Right cardiac atrium (tissue), 5 donors: Measurements from ENCODE around the gene SYT11. TPM values are rescaled to one million over a fixed set of nuclear protein-coding genes. Genes with fewer than 3 reads are reported as not detected.
A peak's percentile ranks its signal among the peaks of the same experiment; 100 is the strongest.

Source experiments
- ATAC-seq, 2 donors: fragments of 200-7000 bp; cut with Tn5 transposase; one replicate each; pipeline versions ENCODE4 v1.8.0 to v1.9.1; 2020; ENCODE audit warnings: moderate library complexity in 2 of 2, mild to moderate bottlenecking in 1 of 2
- DNase-seq, 3 donors: peaks; one replicate each; pipeline ENCODE4 v3.0.0-alpha.2; 2020
- H3K27ac ChIP-seq: one replicate; pipeline ENCODE4 v1.5.1; 2013; ENCODE audit warnings: mild to moderate bottlenecking, low read length, control low read depth, moderate library complexity
- H3K27me3 ChIP-seq: one replicate; pipeline ENCODE4 v1.6.1; 2013; ENCODE audit not compliant: control insufficient read depth, insufficient read depth
- H3K4me1 ChIP-seq: one replicate; pipeline ENCODE4 v1.6.1; 2013; ENCODE audit warnings: low read length; ENCODE audit not compliant: control insufficient read depth, insufficient read depth
- H3K4me3 ChIP-seq: one replicate; pipeline ENCODE4 v1.5.1; 2013; ENCODE audit warnings: low read length, control low read depth
- H3K9me3 ChIP-seq: one replicate; pipeline ENCODE4 v1.6.1; 2013; ENCODE audit warnings: low read length; ENCODE audit not compliant: control insufficient read depth
- WGBS: extraction: QIAGEN DNeasy Blood & Tissue Kit; methylation state at CpG from one replicate; pipeline ENCODE4 v1.1.7; 2013; 5-methylcytosine and 5-hydroxymethylcytosine counted together
- intact Hi-C, 4 donors: fragments of 100-400 bp; cut with DNase I; formaldehyde crosslinking; loops; one replicate each; pipeline versions ENCODE4 v1.11.0 to v1.14.0; 2022 to 2023
- polyA plus RNA-seq: library from polyadenylated mRNA; stranded (reverse); fragments of 200-250 nt; gene quantifications from one replicate; pipeline ENCODE4 v1.2.3, GENCODE V29; 2013
- total RNA-seq, 4 donors: library from RNA; stranded (reverse); fragmentation: NEBNext Ultra II Directional; extraction: Animal tissue kit (Norgen Biotek cat#: 25700); gene quantifications; one replicate each; pipeline ENCODE4 v1.2.1, GENCODE V29; 2021
- donor health status: healthy with polysubstance abuse.
- donor health status: DM: no; HTN: yes; CAD: no.
- donor health status: DM: no; HTN: no; CAD: no.
- donor health status: DM: no; HTN: yes; CAD: no; lungs with severe emphysema.
- donor health status: DM: yes; HTN: yes; CAD: no.

The SYT11 gene
- total and polyA plus RNA-seq, 5 donors = 4.7 to 15.4 (median 14.1) TPM

GRCh38 chr1:155899683-155900082 lies 40.3 kb downstream of the SYT11 start:
- intact Hi-C loops = no loop called here
- no peak overlapping the region for H3K27ac ChIP-seq
- no peaks in the 10 kb centered on the region for H3K4me1 ChIP-seq
- no peaks in the 10 kb centered on the region for H3K27me3 ChIP-seq
- no peaks in the 10 kb centered on the region for H3K9me3 ChIP-seq
- WGBS = 97% methylated on average over 2 of the region's 2 CpGs
- no peak for ATAC-seq
- DNase-seq = no peak
- H3K4me3 ChIP-seq = no peak overlapping the region

GRCh38 chr1:155900161-155900560 lies 40.8 kb downstream of the SYT11 start:
- intact Hi-C loops = no loop called here
- H3K27ac ChIP-seq = no peak overlapping the region
- no peak overlapping the region for H3K4me3 ChIP-seq
- no peaks in the 10 kb centered on the region for H3K27me3 ChIP-seq
- no peak for DNase-seq
- no peaks in the 10 kb centered on the region for H3K4me1 ChIP-seq
- 81% methylated on average over 4 of the region's 4 CpGs for WGBS
- H3K9me3 ChIP-seq = no peaks in the 10 kb centered on the region
- ATAC-seq = no peak

- WGBS = 96% methylated on average over 12 of the region's 12 CpGs
- Histone ChIP-seq H3K4me1 (no peaks in the 10 kb centered on the region), H3K9me3 (no peaks in the 10 kb centered on the region), H3K27ac (no peak overlapping the region), H3K27me3 (no peaks in the 10 kb centered on the region), H3K4me3 (no peak overlapping the region)
- no peak for DNase-seq
- ATAC-seq = no peak
- intact Hi-C loops = no loop called here
These were observed 44.9 kb downstream of the SYT11 start for GRCh38 chr1:155904261-155904660.

- DNase-seq (no peak), ATAC-seq (peak; percentile 15 to 24)
- peak overlapping the region; percentile 96 for H3K4me3 ChIP-seq
- WGBS = 66% methylated on average over 4 of the region's 4 CpGs
- no peaks in the 10 kb centered on the region for H3K27me3 ChIP-seq
- H3K4me1 ChIP-seq = peaks cover 4% of the 10 kb centered on the region
- intact Hi-C loops = loop anchor here in 1 of 4 donors (10.0 kb wide), 1 partner anchor 45 kb away; no protein-coding TSS in a partner anchor
- H3K9me3 ChIP-seq = no peaks in the 10 kb centered on the region
- peak overlapping the region; percentile 27 for H3K27ac ChIP-seq
These were observed 50.5 kb downstream of the SYT11 start for GRCh38 chr1:155909894-155910293.

- DNase-seq (no peak), ATAC-seq (peak; percentile 73 to 77)
- WGBS = 1% methylated on average over 11 of the region's 11 CpGs
- H3K27ac ChIP-seq = peak overlapping the region; percentile 71
- no peaks in the 10 kb centered on the region for H3K27me3 ChIP-seq
- H3K4me3 ChIP-seq = peak overlapping the region; percentile 96
- peaks cover 4% of the 10 kb centered on the region for H3K4me1 ChIP-seq
- no peaks in the 10 kb centered on the region for H3K9me3 ChIP-seq
- intact Hi-C loops = loop anchor here in 1 of 4 donors (10.0 kb wide), 1 partner anchor 46 kb away; no protein-coding TSS in a partner anchor
These were observed 51.3 kb downstream of the SYT11 start for GRCh38 chr1:155910621-155911121.

- intact Hi-C loops = loop anchor here in 1 of 4 donors (10.0 kb wide), 1 partner anchor 47 kb away; no protein-coding TSS in a partner anchor
- DNase-seq (peak; percentile 90 to 95 (median 95)), ATAC-seq (peak; percentile 98)
- WGBS = 6% methylated on average over 34 of the region's 34 CpGs
- Histone ChIP-seq H3K4me3 (peak within 1 kb of the TSS; percentile 96), H3K27ac (peak within 1 kb of the TSS; percentile 71), H3K9me3 (no peaks in the 10 kb centered on the region), H3K4me1 (peaks cover 4% of the 10 kb centered on the region), H3K27me3 (no peaks in the 10 kb centered on the region)
These were observed 52.0 kb downstream of the SYT11 start, which contains the start of gene RIT1 for GRCh38 chr1:155911156-155912055. Gene RIT1, minus strand, starts transcription at chr1:155911349. Its CDS starts 588 bp downstream, at chr1:155910761.

- ATAC-seq (no peak), DNase-seq (no peak)
- Histone ChIP-seq H3K27ac (no peak overlapping the region), H3K9me3 (no peaks in the 10 kb centered on the region), H3K4me1 (peaks cover 4% of the 10 kb centered on the region), H3K27me3 (no peaks in the 10 kb centered on the region), H3K4me3 (no peak overlapping the region)
- WGBS = 84% methylated on average over 11 of the region's 11 CpGs
- intact Hi-C loops = loop anchor here in 1 of 4 donors (10.0 kb wide), 1 partner anchor 47 kb away; no protein-coding TSS in a partner anchor
These were observed 52.7 kb downstream of the SYT11 start for GRCh38 chr1:155912056-155912536.

GRCh38 chr1:155913969-155914757 lies 54.8 kb downstream of the SYT11 start:
- ATAC-seq = no peak
- peaks cover 4% of the 10 kb centered on the region for H3K4me1 ChIP-seq
- 70% methylated on average over 6 of the region's 6 CpGs for WGBS

GRCh38 chr1:155918660-155919059 lies 59.3 kb downstream of the SYT11 start:
- intact Hi-C loops = loop anchor here in 1 of 4 donors (10.0 kb wide), 1 partner anchor 54 kb away; no protein-coding TSS in a partner anchor
- WGBS = 71% methylated on average over 3 of the region's 3 CpGs
- DNase-seq = no peak
- H3K4me1 ChIP-seq = no peaks in the 10 kb centered on the region
- no peak overlapping the region for H3K27ac ChIP-seq
- no peak for ATAC-seq
- no peaks in the 10 kb centered on the region for H3K9me3 ChIP-seq
- H3K4me3 ChIP-seq = no peak overlapping the region
- H3K27me3 ChIP-seq = no peaks in the 10 kb centered on the region

More at GRCh38 chr1:155913969-155914757, 54.8 kb downstream of the SYT11 start:
- H3K9me3 ChIP-seq = no peaks in the 10 kb centered on the region
- H3K27me3 ChIP-seq = no peaks in the 10 kb centered on the region
- no peak overlapping the region for H3K27ac ChIP-seq
- no peak for DNase-seq
- H3K4me3 ChIP-seq = no peak overlapping the region
- intact Hi-C loops = loop anchor here in 1 of 4 donors (10.0 kb wide), 1 partner anchor 49 kb away; no protein-coding TSS in a partner anchor

GRCh38 chr1:155919801-155920200 lies 60.4 kb downstream of the SYT11 start:
- intact Hi-C loops = loop anchor here in 1 of 4 donors (10.0 kb wide), 1 partner anchor 55 kb away; no protein-coding TSS in a partner anchor
- over 99% methylated on average over 2 of the region's 2 CpGs for WGBS

More at GRCh38 chr1:155919801-155920200, 60.4 kb downstream of the SYT11 start:
- Histone ChIP-seq H3K4me1 (no peaks in the 10 kb centered on the region), H3K9me3 (no peaks in the 10 kb centered on the region), H3K27ac (no peak overlapping the region), H3K4me3 (no peak overlapping the region), H3K27me3 (no peaks in the 10 kb centered on the region)
- ATAC-seq (no peak), DNase-seq (no peak)
